ENCODE measurements around the gene ADGRV1.

DNA sequence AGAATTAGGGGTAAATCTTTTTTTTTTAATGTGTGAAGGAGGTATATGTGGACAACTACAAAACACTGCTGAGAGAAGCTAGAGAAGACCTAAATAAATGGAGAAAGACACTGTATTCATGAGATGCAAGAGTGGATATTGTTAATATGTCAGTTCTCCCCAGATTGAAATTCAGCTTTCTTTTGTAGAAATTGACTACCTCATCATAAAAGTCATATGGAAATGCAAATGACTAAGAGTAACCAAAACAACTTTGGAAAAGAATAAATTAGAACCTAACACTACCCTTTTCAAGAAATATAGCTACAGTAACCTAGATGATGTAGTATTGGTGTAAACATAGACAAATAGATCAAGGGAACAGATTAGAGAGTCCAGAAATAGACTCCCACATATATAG is 400.7 kb downstream of the ADGRV1 start:
- TF ChIP-seq SP1 (IDR thresholded peaks at IDR 0.05) (no peak), SUZ12 (IDR thresholded peaks at IDR 0.05) (no peak), LEF1 (IDR thresholded peaks at IDR 0.05; ENCODE audit: borderline replicate concordance) (no peak), BHLHE40 (IDR thresholded peaks at IDR 0.05; ENCODE audit: borderline replicate concordance) (no peak), FOXM1 (IDR thresholded peaks at IDR 0.05; ENCODE audit: borderline replicate concordance) (no peak), CTBP1 (IDR thresholded peaks at IDR 0.05; ENCODE audit: borderline replicate concordance) (no peak), NFRKB (IDR thresholded peaks at IDR 0.05) (no peak), ZNF384 (IDR thresholded peaks at IDR 0.05) (no peak), L3MBTL2 (conservative IDR thresholded peaks at IDR 0.05) (no peak)
